Amygdala (tissue), 56 donors: ENCODE data around the gene ATP1B2.

Experiments used
- DNase-seq, 56 donors: peaks; one replicate each; lab custom pipeline; 2025; lab: John Stamatoyannopoulos, UW

ATP1B2 gene

GRCh38 chr17:7705269-7706255, 54.8 kb downstream of the ATP1B2 start:
- no peak for DNase-seq

GRCh38 chr17:7706631-7707354, 56.1 kb downstream of the ATP1B2 start:
- DNase-seq = no peak
